Dermis microvascular lymphatic vessel endothelial cell (primary cell): ENCODE measurements around the gene ZNF69. TPM values are rescaled to one million over a fixed set of nuclear protein-coding genes. Genes with fewer than 3 reads are reported as not detected.

Source experiments
- total RNA-seq: library from RNA; depleted of rRNA; stranded (reverse); fragments of >200 nt; gene quantifications from 2 replicates; pipeline ENCODE4 v1.2.1, GENCODE V29; 2014

The ZNF69 gene
- total RNA-seq, 1 donor from 2014 or later: 5.0 TPM

Other genes with a start within 250 kb of the ZNF69 start
- gene ZNF823, start 148.8 kb upstream of the ZNF69 start, total RNA-seq: 7.1 and 9.1 TPM in 2 replicates
- gene ZNF441, start 120.8 kb upstream of the ZNF69 start, total RNA-seq: 8.0 and 9.4 TPM in 2 replicates
- 0.89 and 1.5 TPM in 2 replicates for gene ZNF491, start 89.3 kb upstream of the ZNF69 start, total RNA-seq
- gene ZNF440, start 73.5 kb upstream of the ZNF69 start, total RNA-seq: 5.9 and 7.2 TPM in 2 replicates
- gene ZNF439, start 39.1 kb upstream of the ZNF69 start, total RNA-seq: 0.77 and 1.1 TPM in 2 replicates
- 4.0 and 5.9 TPM in 2 replicates for gene ZNF700, start 37.3 kb downstream of the ZNF69 start, total RNA-seq
- gene ZNF763, start 77.3 kb downstream of the ZNF69 start, total RNA-seq: 1.2 and 1.6 TPM in 2 replicates
- 1.2 and 2.0 TPM in 2 replicates for gene ZNF433, start 147.9 kb downstream of the ZNF69 start, total RNA-seq
- gene ZNF878, start 165.2 kb downstream of the ZNF69 start, total RNA-seq: 0.13 and 0.26 TPM in 2 replicates
- gene ZNF844, start 176.9 kb downstream of the ZNF69 start, total RNA-seq: 2.2 and 3.0 TPM in 2 replicates